Progenitor cell of endocrine pancreas (in vitro differentiated cells): Measurements from ENCODE around the gene ASB4. TPM values are rescaled to one million over a fixed set of nuclear protein-coding genes. Genes with fewer than 3 reads are reported as not detected.

Experiments
- DNase-seq: peaks from one replicate; pipeline ENCODE4 v3.0.0; 2021; ENCODE audit warnings: low spot score; ENCODE audit not compliant: unreplicated experiment
- H3K27ac Mint-ChIP-seq: 2 replicates; pipeline ENCODE4 v1.8.0; 2021; ENCODE audit warnings: mild to moderate bottlenecking, moderate library complexity, mixed read lengths
- H3K27me3 Mint-ChIP-seq: 2 replicates; pipeline ENCODE4 v1.8.0; 2021; ENCODE audit warnings: mixed read lengths
- H3K36me3 Mint-ChIP-seq: 2 replicates; pipeline ENCODE4 v1.8.0; 2022; ENCODE audit warnings: mixed read lengths; ENCODE audit not compliant: insufficient read depth
- H3K4me1 Mint-ChIP-seq: 2 replicates; pipeline ENCODE4 v1.8.0; 2021; ENCODE audit warnings: low read depth, mixed read lengths
- H3K4me3 Mint-ChIP-seq: 2 replicates; pipeline ENCODE4 v1.8.0; 2021; ENCODE audit warnings: low read depth, mild to moderate bottlenecking, moderate library complexity, mixed read lengths
- H3K9me3 Mint-ChIP-seq: 2 replicates; pipeline ENCODE4 v1.8.0; 2021; ENCODE audit warnings: low read depth, mixed read lengths
- CTCF ChIP-seq: fragments of 200-600 bp; sonication (generic); IDR thresholded peaks from one replicate; pipeline ENCODE4 v1.5.0; 2021; ENCODE audit warnings: antibody characterized with exemption, mild to moderate bottlenecking; ENCODE audit not compliant: unreplicated experiment
- total RNA-seq: library from RNA; stranded (reverse); gene quantifications from 2 replicates; pipeline ENCODE4 v1.2.1, GENCODE V29; 2021

ASB4 gene
- total RNA-seq, 1 donor from 2014 or later: not detected

- Mint-ChIP-seq H3K4me3 (no peak overlapping the region), H3K36me3 (no peaks in the 10 kb centered on the region), H3K9me3 (no peaks in the 10 kb centered on the region), H3K27me3 (no peaks in the 10 kb centered on the region), H3K27ac (no peak overlapping the region), H3K4me1 (peaks cover 20% of the 10 kb centered on the region)
- no peak for DNase-seq
- TF ChIP-seq CTCF: no peak
These were observed 49.1 kb downstream of the ASB4 start for GRCh38 chr7:95534796-95535195.

- Mint-ChIP-seq H3K4me3 (no peak overlapping the region), H3K36me3 (no peaks in the 10 kb centered on the region), H3K4me1 (peaks cover 19% of the 10 kb centered on the region), H3K27ac (no peak overlapping the region), H3K27me3 (no peaks in the 10 kb centered on the region), H3K9me3 (no peaks in the 10 kb centered on the region)
- no peak for TF ChIP-seq CTCF
- no peak for DNase-seq
These were observed 49.9 kb downstream of the ASB4 start for GRCh38 chr7:95535662-95536061.

- H3K36me3 Mint-ChIP-seq: no peaks in the 10 kb centered on the region
- no peaks in the 10 kb centered on the region for H3K9me3 Mint-ChIP-seq
- H3K4me3 Mint-ChIP-seq: no peak overlapping the region
- H3K27ac Mint-ChIP-seq: no peak overlapping the region
- no peaks in the 10 kb centered on the region for H3K27me3 Mint-ChIP-seq
- peaks cover 19% of the 10 kb centered on the region for H3K4me1 Mint-ChIP-seq
- no peak for TF ChIP-seq CTCF
- no peak for DNase-seq
These were observed 51.0 kb downstream of the ASB4 start for GRCh38 chr7:95536656-95537311.

- Mint-ChIP-seq H3K36me3 (no peaks in the 10 kb centered on the region), H3K4me1 (peaks cover 19% of the 10 kb centered on the region), H3K27ac (no peak overlapping the region), H3K9me3 (no peaks in the 10 kb centered on the region), H3K4me3 (no peak overlapping the region), H3K27me3 (no peaks in the 10 kb centered on the region)
- no peak for DNase-seq
- no peak for TF ChIP-seq CTCF
These were observed 51.7 kb downstream of the ASB4 start for GRCh38 chr7:95537468-95537867.

- H3K9me3 Mint-ChIP-seq: no peaks in the 10 kb centered on the region
- H3K36me3 Mint-ChIP-seq: no peaks in the 10 kb centered on the region
- peaks cover 19% of the 10 kb centered on the region for H3K4me1 Mint-ChIP-seq
- H3K4me3 Mint-ChIP-seq: no peak overlapping the region
- TF ChIP-seq CTCF: no peak
- DNase-seq: no peak
- no peak overlapping the region for H3K27ac Mint-ChIP-seq
- no peaks in the 10 kb centered on the region for H3K27me3 Mint-ChIP-seq
These were observed 53.7 kb downstream of the ASB4 start for GRCh38 chr7:95539426-95539825.
